HG03558 (cell line): ENCODE measurements around the gene PEX19.

Source experiments
- ATAC-seq: cut with Tn5 transposase; IDR thresholded peaks from one replicate; pipeline ENCODE4 v1.9.1; 2021; ENCODE audit warnings: moderate number of reproducible peaks; ENCODE audit not compliant: unreplicated experiment; ENCODE audit errors: extremely low read depth

The PEX19 gene

DNA sequence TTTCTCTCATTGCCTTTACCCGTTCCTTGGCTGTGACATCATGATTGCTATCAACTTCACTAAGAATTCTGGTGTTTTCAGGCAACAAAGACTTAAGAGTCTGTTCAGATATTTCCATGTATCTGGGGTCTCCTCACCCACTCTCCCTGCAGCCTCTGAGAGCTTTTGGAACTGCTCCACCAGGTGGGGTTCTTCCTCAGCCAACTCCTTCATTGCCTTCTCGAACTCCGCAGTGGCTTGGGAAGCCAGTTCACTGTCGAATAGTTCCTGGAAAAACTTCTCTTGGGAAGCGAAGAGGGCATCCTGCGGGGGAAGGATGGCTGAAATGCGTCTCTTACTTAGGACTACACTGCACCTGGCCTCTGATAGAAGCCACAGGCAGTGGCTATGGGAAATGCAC is 2.1 kb downstream of the PEX19 start:
- no peak for ATAC-seq

DNA sequence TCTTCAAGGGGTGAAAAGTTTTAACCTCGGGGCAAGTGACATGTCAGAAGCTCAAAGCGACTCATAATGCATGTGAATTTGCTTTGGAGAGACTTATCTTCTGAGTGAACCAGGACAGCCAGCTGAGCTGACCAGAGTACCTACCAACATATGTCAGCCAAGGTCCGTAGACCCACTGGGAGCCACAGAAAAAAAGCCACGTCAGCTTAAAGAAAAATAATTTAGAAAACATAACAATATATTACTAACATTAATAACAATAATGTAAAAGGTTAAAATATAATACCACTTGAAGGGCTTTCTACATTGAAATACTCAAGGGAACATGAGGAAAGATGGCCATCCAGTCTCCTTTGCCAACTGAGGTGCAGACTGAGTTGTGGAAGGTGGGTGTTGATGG is 6.9 kb downstream of the PEX19 start:
- ATAC-seq, result no peak

DNA sequence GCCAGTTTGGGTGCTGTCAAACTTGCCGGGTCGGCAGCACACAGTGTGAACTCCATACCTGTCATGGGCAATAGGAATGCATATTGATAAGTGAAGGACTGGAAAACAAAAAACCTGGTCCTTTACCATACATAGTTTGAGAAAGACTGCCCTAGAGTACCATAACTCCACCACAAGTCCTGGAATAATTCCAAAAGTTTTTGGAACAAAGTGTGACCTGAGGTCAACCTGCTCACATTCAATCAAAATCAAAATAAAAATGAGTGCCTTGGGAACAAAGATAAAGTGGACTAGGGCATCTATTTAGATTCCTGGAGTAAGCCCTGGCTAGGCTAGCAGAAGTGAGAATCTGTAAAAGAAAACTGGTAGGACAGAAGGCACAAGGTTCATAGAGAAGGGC is 7.6 kb downstream of the PEX19 start:
- no peak for ATAC-seq

DNA sequence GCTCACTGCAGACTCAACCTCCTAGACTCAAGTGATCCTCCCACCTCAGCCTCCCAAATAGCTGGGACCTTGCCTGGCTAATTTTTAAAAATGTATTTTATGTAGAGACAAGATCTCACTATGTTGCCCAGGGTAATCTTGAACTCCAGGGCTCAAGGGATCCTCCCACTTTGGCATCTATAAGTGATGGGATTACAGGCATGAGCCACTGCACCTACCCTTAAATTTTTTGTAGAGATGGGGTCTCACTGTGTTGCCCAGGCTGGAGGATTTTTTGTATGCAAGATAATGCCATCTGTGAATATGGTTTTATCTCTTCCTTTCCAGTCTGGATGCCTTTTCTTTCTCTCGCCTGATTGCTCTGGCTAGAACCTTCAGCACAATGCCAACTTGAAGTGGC is 13.9 kb downstream of the PEX19 start:
- ATAC-seq, result no peak

DNA sequence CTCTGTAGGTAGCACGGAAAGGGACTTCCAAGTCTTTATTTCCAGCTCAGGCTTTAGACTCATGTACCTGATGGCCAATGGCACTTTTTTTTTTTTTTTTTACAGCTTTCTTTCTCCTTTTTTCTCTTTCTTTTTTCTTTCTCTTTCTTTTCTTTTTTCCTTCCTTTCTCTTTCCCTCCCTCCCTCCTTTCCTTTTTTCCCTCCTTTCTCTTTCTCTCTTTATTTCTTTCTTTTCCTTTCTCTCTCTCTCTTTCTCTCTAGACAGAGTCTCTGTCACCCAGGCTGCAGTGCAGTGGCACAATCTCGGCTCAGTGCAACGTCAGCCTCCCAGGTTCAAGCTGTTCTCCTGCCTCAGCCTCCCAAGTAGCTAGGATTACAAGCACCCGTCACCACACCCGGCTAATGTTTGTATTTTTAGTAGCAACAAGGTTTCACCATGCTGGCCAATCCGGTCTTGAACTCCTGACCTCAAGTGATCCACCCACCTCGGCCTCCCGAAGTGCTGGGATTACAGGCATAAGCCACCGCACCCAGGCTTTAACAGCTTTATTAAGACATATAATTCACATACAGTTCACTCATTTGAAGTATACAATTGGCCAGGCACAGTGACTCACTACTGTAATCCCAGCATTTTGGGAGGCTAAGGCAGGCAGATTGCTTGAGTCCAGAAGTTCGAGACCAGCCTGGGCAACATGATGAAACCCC is 17.5 kb downstream of the PEX19 start:
- ATAC-seq, result no peak

DNA sequence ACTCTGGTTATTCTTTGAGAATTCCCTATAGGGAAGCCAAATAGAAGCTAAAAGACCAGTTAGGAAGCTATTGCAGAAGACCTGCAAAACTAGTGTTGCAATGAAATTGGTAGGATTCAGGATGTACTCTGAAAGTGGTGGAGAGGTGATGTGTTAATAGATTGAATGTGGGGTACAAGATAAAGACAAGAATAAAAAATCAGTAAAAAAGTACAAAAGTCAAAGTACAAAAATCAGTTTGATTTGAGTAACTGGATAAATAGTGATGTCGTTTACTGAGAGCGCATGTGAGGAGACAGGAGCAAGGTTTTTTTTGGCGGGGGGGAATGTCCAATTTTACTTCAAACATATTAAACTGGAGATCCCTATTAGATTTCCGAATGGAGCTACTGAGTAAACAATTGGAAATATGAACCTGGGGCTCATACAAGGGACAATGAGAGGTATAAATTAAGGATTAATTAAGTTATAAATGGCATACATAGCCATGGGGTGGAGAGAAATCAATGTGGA is 20.1 kb downstream of the PEX19 start:
- no peak for ATAC-seq

DNA sequence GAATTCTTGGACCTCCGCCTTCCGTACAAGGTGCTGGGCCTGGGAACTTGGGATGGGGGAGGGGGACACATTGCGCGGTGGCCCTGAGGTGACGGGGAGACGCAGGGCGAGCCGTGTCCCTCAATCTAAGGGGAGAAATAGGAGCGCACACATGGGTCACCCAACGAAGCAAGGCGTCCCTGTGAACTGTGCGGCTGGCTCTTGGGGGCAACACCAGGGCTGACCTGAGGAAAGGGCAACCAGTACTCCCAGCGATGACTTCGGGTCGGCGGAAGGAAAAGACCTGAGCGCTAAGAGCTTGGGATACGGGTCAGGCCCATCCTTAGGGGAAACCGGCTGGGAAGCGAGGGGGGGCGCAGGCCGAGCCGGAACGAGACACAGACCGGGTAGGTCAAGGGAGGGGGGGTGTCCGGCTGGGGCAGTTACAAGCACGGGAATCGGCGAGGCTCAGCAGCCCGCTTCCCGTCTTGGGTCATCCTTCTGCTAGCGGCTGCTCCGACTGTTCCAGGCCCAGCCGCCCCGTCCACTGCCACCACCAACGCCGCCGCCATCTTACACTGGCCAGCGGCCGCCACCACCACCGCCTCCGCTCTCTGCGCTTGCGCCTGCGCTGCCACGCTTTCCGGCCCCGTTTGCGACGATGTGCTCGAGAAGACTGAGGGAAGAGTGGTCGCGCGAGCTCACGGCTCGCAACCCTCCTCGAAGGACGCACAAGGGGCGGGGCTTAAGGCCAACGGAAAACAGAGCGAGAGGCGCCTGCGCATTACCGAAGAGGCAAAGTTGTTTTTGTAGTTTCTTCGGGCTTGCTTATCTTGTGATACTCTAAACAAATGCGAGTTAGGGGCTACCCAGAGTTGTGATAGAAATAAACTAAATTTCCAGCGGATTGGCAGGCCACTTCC is 22.8 kb downstream of the PEX19 start, which contains the start of gene DCAF8:
TSS of gene DCAF8 (minus strand) at position 657 of the 902 bp plus-strand sequence. CDS start 18,541 bp downstream, outside the sequence.
- peak; percentile 62 for ATAC-seq

DNA sequence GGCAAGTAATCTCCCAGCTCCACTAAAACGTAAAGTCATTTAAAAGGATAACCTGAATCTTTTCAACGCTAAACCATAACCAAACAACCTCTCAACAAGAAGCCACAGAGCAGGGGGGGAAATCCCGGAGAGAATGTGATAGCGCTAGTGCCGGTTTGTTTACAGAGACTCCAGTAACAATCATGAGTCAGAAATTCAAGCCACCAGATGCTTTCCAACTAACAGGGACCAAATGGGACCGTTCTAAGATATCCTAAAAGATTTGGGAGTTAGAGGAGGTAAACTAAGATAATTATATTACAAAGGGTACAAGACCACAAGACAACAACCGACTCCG is 23.4 kb downstream of the PEX19 start:
- ATAC-seq, result no peak

DNA sequence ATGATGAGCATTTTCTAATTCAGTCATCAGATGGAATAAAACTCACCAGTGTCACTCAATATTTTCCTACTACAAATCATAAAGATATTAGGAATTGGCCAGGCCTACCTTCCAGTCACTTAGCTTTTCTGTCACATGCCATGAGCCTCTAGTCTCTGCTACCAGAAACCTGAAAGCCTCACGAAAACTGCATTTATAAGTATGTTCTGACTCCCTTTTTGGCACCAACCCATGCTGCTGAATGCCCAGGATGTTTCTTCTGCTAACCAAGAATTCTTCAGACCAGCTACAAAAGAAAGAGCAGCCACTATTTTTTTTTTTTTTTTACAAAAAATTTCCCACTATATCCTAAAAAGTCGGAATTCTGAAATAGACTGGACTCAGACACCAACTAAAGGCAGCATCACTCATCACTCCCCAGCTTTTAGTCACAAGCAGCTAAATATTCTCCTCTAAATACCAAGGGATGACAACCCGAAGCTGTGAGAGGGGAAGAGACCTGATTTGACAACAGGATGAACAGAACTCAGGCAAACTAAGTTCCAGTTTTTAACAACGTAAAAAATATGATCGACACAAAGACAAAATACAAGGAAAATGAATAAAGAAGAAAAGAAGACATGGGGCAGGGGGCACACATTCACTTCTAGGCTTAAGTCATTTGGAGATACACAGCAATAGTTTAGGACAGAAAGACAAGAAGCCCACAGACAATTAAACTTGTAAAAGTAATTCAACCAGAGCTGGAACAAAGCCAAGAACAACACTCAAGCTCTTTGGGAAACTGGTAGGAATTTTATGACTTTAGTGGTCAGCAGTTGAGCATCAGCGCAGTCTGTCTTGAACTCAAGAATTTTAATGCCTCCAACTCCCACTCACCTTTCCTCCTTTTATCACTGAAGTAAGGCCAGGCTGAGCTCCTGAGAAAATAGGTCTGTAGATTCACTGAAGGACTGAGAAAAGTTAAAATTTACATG is 24.2 kb downstream of the PEX19 start:
- no peak for ATAC-seq

DNA sequence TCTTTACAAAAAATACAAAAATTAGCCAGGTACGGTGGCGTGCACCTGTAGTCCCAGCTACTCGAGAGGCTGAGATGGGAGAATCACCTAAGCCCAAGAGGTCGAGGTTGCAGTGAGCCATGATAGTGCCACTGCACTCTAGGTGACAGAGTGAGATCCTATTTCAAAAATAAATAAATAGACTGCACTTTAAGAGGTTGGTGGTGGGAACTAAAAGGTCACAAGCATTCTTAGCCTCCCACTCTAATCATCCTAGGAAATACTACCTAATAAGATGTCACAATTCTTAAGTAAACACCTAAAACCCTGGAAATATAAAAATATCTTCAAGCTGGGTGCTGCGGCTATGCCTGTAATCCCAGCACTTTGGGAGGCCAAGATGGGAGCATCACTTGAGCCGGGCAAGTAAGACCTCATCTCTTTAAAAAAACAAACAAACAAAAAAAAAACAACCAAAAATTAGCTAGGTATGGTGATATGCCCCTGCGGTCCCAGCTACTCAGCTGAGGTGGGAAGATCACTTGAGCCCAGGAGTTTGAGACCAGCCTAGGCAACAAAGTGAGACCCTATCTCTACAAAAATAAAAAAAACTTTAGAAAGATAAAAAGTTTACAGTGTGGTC is 26.6 kb downstream of the PEX19 start:
- ATAC-seq, result no peak

DNA sequence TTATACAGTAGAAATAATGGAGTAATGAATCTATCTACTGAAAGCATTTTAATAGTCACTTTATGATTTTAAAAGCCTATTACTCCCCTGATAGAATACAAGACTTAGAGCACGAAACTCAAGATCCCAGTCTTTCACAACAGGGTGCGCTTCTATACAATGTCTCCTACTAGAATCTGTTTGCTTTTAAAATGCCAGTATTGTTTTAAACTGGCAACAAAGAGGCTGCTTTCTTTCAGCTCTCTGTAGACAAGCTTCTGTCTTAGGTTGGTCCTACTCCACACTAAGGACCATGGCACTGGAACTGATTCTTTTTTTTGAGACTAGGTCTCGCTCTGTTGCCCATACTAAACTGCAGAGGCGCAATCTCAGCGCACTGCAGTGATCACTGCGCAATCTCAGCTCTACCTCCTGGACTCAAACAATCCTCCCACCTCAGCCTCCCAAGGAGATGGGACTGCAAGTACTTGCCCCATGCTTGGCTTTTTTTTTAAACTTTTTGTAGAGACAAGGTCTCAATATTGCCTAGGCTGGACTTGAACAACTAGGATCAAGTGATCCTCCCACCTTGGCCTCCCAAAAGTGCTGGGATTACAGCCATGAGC is 27.4 kb downstream of the PEX19 start:
- ATAC-seq, result no peak

DNA sequence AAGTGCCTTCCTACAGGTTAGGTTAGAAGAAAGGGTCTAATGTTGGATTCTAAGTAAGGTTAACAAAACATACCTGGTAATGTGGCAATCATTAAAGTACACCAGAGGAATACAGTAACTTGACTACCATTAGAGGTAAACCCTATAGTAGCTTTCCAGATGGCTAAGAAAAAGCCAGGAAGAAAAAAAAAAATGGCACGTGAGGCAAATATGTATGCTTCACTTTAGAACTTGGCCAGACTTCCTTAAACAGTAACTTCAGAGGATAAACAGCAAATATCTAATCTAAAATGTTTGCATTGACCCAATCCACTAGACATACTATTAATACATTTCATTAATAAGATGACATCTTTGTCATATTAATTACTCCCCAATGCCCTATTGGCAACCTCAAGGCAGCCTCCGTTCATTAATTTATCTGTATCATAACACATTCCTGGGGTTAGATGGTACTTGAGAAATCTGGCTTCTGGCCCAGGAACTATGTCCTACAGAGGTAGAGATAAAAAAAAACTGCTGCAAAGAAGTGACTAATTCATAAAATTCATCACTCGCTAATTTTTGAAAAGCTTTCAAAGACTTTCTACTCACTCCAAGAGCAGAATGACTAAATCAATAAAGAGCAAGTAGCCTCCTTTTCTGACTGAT is 28.4 kb downstream of the PEX19 start:
- ATAC-seq, result no peak

DNA sequence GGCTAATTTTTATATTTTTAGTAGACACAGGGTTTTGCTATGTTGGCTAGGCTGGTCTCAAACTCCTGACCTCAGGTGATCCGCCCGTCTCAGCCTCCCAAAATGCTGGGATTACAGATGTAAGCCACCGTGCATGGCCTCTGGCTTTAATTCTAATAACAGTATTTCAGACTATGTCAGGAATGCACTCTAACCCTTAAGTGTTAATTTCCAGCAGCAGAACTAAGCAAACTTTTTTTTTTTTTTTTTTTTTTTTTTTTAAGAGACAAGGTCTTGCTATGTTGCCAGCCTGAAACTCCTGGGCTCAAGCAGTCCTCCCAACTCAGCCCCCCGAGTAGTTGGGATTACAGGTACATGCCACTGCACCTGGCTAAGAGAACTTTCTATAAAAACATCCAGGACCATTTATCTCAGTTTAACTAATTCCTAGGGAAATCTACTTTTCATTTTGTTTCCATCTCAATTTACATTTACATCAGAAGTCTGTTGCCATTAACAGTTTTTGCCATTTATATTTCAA is 29.1 kb downstream of the PEX19 start:
- no peak for ATAC-seq

DNA sequence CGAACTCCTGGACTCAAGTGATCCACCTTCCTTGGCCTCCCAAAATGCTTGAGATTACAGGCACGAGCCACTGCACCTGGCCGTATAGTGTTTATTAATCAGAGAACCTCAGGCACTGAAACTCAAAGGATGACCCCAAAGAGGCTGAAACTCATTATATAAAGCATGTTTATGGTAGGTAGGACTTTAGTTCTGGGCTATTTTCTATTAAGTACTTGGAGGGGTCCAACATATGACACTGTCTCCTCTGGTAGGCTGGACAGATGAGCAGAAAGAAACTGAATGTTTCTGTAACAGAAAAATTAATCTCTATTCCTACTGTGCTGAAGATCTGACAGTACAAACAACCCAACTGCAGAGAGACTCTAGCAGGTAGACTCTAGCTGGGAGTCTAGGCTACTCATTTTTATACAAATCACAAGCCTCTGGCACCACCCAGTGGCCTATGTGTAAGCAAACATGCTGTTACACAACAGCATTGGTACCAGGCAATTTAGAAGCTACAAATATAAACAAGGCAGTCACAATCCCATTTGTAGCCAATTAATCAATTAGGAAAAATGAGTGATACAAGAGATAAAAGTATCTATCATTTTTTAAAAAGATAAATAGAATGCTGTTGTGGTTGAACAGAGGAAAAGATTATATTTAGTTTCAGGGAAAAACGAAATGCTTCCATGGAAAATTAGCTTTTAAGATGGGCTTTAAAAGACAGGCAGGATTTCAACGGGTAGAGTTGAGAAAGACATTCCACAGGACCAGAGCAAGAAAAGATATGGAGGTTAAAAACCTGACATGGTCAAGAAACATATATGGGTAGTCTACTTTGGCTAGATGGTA is 33.0 kb downstream of the PEX19 start:
- no peak for ATAC-seq

DNA sequence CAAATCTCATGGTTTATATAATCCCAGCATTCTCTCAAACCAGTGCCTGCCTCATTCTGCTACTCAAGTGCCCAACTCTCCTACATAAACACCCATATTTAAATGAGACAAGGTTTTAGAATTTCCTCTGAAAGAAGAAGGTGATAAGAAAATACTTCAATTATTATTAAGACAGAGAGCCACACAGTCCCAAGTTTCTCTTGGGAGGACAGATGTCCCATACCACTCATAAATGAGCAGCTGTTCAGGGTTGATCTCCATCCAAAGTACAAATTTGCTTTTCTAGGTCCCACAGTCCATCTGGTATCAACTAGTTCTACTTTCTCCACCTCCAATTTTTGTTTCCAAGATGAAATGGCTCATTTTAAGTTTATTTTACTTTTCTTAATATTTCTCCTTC is 33.9 kb downstream of the PEX19 start:
- ATAC-seq, result no peak

DNA sequence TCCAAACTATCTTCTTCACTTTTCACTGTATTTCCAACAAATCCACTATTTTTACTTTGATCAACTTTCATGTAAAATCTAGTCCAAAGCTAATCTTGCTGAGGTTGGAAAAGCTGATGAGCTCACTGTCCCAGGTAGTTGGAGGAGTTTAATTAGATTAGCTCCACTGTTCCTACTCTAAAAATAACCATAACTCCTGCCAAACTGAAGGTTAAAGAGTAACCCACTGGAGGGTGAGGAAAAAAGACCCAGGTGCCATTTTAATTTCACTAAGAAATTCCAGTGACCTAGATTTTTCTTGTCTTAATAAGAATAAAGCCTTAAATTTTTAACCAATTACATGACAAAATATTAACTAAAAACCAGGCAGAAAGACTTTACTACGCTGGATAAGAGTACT is 37.9 kb downstream of the PEX19 start:
- ATAC-seq, result no peak

DNA sequence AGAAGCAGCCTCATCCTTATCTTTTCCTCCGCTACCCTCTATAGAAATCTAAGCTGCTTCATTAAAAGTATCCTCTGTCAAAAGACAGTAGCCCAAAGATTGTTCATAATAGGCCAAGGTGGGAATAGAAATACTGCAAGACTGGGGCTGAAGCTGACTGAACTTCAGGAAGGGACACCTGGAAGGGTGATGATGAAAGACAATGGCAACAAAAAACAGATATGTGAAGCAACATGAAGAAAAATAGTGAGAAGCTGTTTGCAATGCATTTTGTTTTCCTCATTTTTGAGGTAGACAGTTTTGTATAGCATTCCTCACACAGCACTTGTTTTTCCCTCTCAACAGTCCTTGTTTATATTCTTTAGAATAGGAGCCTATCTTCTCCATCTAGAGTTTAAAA is 39.5 kb downstream of the PEX19 start:
- no peak for ATAC-seq

DNA sequence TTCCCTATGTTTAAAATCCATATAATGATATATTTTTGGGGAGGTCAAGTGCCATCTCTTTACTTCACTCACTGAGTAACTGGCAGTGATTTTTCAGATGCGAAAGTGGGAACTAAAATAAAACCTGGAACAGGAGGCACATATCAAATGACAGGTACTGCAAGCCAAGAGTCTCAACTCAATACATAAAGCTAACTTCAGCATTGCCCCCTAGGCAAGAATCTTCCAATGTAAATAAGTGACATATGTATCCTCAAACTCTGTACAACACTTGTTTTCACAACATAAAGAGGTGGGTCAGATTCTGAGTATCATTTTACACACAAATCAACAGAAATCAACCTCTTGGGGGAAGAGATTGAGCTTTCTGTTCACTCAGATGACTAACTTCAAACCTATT is 40.7 kb downstream of the PEX19 start:
- no peak for ATAC-seq
